ENCODE measurements around the gene PTPRG. TPM values are rescaled to one million over a fixed set of nuclear protein-coding genes. Genes with fewer than 3 reads are reported as not detected.

Gene PTPRG
- total RNA-seq, 4 donors from 2014 or later, result 8.4 to 37.3 (median 14.9) TPM

GRCh38 chr3:62192891-62193290 is 631.5 kb downstream of the PTPRG start:
- TF ChIP-seq CTCF (IDR thresholded peaks at IDR 0.05) (no peak), POLR2A (IDR thresholded peaks at IDR 0.05) (no peak)
- intact Hi-C loops (cut with DNase I; ENCODE audit: low total_unique reads), result no loop called here
- 76 to 84% methylated on average over 5 of the region's 5 CpGs for WGBS, 2 donors
- DNase-seq (ENCODE audit: low spot score in 2 of 2), result no peak
- H3K4me3 ChIP-seq (ENCODE audit: low read depth, poor library complexity, severe bottlenecking), result no peak overlapping the region

DNA sequence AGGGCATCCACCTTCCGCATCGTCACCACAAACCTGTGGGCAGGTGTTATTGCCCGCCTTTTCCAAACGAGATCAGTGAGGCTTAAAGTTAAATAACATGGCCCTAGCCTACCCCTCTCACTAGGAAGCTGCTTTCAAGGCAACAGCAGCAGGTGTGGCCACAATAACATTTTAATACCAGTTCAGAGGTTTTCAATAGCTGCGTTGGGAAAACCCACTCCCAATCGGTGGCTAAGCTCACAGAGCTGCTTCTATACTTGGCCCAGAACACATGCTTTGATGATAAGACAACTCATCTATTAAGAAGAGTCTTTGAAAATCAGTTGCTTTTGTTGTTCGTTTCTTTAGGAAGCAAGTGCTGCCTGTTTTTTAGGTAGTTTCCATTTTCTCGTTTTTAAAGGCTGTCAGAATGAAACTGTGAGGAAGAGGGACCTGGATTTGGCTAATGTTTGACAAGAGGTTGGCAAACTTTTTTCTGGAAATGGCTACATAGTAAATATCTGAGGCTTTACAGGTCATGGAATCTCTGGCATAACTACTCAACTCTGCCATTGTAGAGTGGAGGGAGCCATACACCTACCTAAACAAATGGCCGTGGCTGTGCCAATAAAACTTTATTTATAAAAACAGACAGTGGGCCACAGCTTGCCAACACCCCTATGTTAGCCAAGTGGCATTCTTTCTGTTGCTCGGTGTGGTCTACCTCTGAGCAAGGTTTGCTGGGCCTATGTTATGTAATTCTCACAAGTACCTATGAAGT is 632.4 kb downstream of the PTPRG start:
- peak in 1 of 2 donors; percentile 14 for DNase-seq (ENCODE audit: low spot score in 2 of 2)
- TF ChIP-seq POLR2A (IDR thresholded peaks at IDR 0.05) (no peak), CTCF (IDR thresholded peaks at IDR 0.05) (no peak)
- intact Hi-C loops (cut with DNase I; ENCODE audit: low total_unique reads), result no loop called here

DNA sequence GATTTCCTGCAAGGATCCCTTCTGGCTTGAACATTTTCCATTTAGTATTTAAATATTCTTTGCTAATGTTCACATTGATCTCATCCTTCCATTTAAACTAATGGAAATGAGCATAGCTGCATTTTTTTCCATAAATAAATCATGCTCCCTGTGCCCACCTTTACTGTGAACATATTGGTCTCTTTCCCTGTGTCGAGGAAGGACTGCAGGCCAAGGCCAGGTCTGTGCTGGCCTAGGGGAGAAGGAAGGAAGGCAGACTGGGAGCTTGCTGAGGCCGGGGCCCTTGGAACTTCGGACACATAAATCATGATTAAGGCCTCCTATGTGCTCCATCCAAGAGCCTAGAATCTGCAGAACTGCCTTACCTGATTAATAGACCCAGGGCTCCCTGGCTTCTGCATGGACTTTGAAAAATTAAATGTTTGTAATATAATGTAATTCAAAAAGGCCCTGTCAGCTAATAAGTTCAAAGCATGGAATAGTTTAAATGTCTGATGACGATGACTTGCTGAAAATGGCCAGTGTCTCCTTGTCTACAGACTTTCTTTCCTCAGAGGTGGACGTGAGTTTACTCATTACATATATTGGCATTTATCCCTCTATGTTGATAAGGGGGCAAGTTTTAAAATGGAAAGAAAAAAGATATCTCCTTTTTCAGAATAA is 636.1 kb downstream of the PTPRG start:
- H3K4me3 ChIP-seq (ENCODE audit: low read depth, poor library complexity, severe bottlenecking), result no peak overlapping the region
- DNase-seq (ENCODE audit: low spot score in 2 of 2), result peak in 1 of 2 donors; percentile 42
- intact Hi-C loops (cut with DNase I; ENCODE audit: low total_unique reads), result no loop called here
- 93% methylated on average over 5 of the region's 5 CpGs for whole genome bisulfite sequencing, 2 donors
- TF ChIP-seq CTCF (IDR thresholded peaks at IDR 0.05) (no peak), POLR2A (IDR thresholded peaks at IDR 0.05) (no peak)

More for the DNA sequence above, 632.4 kb downstream of the PTPRG start:
- WGBS, 2 donors, result 87 to 88% methylated on average over 10 of the region's 10 CpGs
- no peak overlapping the region for H3K4me3 ChIP-seq (ENCODE audit: low read depth, poor library complexity, severe bottlenecking)

DNA sequence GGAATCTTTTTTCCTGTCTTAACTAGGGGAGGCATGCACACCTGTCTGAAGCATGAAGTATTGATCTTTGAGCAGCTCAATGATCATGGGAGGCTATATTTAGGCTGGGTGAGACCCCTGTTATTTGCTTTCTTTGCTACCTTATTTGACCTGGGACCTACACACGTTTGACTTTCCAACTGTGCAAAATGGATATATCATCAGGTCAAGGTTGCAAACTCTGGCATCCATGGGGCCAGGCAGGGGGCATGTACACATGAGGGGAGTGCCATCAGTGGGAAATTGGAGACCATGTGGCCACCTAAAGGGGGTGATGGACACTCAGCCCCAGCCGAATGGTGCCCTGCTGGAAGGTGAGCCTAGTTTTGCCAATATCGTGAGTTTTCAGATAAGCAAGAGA is 637.8 kb downstream of the PTPRG start:
- intact Hi-C loops (cut with DNase I; ENCODE audit: low total_unique reads), result no loop called here
- DNase-seq (ENCODE audit: low spot score in 2 of 2), result peak in 1 of 2 donors; percentile 54
- no peak overlapping the region for H3K4me3 ChIP-seq (ENCODE audit: low read depth, poor library complexity, severe bottlenecking)
- 76 to 81% methylated on average over 3 of the region's 3 CpGs for WGBS, 2 donors
- TF ChIP-seq POLR2A (IDR thresholded peaks at IDR 0.05) (no peak), CTCF (IDR thresholded peaks at IDR 0.05) (no peak)

DNA sequence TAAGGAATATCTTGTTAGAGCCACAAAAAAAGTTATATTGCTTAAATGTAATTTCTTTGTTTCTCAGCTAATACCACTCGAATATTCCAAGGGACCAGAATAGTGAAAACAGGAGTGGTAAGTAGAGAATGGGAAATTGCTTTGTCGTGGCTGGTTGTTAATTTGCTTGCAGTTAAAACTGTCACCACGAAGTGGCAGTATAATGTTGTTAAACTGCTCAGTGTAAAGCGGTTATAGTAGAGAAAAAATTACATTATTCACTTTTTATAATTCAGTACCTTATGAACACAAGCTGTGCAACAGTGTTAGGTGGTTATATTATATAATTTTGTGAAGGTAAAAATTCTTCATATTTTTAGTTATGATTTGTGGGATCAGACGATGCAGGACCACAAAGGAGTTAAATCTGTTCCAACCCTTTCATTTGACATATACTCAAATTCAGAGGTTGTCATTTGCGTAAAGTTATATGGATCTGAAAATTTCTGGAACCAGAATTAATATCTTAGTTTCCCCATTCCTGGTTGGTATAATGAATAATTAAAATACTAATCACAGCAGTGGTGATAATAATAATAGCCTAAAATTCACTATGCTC is 640.2 kb downstream of the PTPRG start:
- DNase-seq (ENCODE audit: low spot score in 2 of 2), result no peak
- no peak overlapping the region for H3K4me3 ChIP-seq (ENCODE audit: low read depth, poor library complexity, severe bottlenecking)
- WGBS, 2 donors, result 37 to 43% methylated on average over 6 of the region's 6 CpGs
- TF ChIP-seq CTCF (IDR thresholded peaks at IDR 0.05) (no peak), POLR2A (IDR thresholded peaks at IDR 0.05) (no peak)
- intact Hi-C loops (cut with DNase I; ENCODE audit: low total_unique reads), result loop anchor here (10.0 kb wide), 1 partner anchor 353 kb away; no protein-coding TSS in a partner anchor
